IPS-NIHi7 (cell line): Measurements from ENCODE around the gene THOC2.
A peak's percentile ranks its signal among the peaks of the same experiment; 100 is the strongest.
"Not testable (repeated sequence)": the region's sequence is repeated elsewhere in the genome, so short reads cannot be mapped to it uniquely, and the experiment has no call there.

Experiments used
- DNase-seq: peaks from one replicate; pipeline ENCODE4 v3.0.0; 2012; ENCODE audit warnings: mixed read lengths; ENCODE audit errors: extremely low spot score

The THOC2 gene

DNA sequence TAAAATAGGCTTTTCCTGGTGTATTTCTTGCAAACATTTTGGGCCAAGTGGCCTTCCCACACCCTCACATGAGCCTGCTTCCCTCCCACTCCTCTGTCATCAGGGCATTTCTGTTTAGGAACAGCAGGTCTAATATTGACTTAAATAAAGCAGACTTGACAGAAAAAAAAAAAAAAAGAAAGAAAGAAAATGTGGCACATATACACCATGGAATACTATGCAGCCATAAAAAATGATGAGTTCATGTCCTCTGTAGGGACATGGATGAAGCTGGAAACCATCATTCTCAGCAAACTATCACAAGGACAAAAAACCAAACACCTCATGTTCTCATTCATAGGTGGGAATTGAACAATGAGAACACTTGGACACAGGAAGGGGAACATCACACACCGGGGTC lies 2.3 kb upstream of the THOC2 start:
- not testable (repeated sequence) for DNase-seq

DNA sequence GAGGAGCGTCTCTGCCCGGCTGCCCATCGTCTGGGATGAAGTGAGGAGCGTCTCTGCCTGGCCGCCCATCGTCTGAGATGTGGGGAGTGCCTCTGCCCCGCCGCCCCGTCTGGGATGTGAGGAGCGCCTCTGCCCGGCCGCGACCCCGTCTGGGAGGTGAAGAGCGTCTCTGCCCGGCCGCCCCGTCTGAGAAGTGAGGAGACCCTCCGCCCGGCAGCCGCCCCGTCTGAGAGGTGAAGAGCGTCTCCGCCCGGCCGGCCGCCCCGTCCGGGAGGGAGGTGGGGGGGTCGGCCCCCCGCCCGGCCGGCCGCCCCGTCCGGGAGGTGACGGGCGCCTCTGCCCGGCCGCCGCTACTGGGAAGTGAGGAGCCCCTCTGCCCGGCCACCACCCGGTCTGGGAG lies 1.2 kb upstream of the THOC2 start:
- not testable (repeated sequence) for DNase-seq

DNA sequence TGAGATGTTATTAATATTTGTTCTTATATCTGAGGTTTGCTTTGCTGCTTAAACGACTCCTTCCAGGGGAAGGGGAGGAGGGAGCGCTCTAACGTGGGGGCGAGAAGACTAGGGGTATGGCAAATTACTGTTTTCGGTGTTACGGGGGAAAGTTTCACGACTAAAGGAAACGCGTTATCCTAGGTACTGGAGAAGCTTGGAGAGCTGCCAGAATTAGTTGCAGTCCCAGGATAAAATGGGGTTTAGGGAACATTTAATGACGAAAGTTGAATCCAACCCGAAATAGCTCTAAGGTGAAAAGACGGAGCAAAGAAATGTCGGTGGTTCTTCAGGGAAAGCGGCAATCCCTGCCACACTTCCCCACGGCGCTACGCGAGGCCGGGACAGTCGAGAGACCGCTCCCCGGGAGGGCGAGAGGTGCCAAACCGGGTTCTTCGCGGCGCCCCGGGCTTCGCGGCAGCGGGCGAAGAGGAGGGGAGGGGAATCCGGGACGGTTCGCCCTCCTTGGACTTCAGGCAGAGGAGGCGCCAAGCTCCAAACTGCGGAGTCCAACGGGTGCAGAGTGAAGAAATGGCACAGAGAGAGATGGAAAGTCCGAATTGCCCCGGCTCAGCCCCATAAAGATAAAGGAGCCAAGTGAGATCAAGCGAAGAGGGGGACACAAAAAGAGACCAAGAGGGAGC lies 724 bp downstream of the THOC2 start:
- peak; percentile 15 for DNase-seq

DNA sequence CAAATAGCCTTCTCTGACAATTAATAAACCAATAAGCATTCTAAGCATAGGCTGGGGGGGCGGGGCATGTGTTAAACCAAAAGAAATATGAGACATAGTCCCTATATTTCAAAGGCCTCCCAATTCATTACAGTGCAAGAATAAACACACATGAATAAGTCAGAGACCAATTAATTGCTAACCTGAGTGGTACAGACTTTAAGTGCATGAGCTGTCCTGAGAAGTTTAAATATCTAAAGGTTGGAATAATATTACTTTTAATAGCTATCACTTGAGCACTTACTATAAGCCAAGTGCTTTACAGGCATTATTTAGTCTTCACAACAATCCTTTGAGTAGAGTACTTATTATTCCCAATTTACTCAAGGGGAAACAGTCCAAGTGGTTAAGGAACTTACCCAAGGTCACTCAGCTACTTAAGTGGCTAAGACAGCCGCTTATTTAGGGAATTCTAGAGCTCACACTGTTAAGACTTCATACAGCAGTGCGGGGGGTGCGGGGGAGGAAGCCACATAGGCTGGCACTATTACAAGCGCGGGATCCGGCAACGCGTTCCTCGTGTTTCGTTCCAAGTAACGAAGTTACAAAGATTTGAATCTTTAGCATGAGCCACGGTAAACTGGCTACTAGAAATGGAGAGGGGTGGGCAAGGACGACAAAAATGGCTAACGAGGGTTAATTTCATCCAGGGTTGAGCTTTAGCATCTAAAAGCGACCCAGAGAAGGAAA lies 1.4 kb downstream of the THOC2 start:
- peak; percentile 13 for DNase-seq

DNA sequence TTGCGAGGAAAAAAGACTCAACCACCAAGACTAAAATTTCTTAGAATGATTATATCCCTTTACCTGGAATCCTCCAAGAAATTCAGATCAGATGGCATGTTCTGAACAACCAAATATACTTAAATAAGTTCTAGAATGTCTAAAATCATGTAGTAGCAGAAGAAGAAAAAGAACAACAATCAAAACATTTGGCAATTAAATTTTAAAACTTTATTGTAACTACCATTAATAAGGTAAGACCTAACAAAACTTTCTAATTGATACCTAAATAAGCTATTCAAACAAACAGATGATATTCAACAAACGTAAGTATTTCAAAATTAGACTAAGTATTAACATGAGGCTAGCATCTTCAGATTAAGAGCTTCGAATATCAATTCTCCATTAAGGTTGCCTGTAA lies 4.3 kb downstream of the THOC2 start:
- DNase-seq: no peak

DNA sequence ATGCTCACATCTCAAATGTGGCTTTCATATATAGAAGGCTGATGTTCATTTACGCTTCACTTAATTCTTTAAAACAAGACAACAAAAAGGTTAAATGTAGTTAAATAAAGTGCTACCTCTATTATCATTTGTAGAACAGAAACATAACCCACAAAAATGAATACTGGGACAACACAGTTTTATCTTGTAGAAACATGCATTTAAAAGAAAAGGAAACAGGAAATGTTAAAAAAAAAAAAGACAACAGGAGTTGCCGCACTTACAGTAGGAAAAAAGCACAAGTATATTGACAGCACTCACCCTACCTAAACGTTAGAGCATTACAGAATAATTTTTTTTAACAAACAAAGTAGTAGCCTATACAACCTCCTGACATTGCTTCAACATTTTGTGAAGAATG lies 4.8 kb downstream of the THOC2 start:
- DNase-seq: no peak

DNA sequence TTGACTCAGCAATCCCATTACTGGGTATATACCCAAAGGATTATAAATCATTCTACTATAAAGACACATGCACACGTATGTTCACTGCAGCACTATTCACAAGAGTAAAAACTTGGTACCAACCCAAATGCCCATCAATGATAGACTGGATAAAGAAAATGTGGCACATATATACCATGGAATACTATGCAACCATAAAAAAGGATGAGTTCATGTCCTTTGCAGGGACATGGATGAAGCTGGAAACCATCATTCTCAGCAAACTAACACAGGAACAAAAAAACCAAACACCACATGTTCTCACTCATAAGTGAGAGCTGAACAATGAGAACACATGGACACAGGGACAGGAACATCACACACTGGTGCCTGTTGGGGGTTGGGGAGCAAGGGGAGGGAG lies 10.7 kb downstream of the THOC2 start:
- not testable (repeated sequence) for DNase-seq

DNA sequence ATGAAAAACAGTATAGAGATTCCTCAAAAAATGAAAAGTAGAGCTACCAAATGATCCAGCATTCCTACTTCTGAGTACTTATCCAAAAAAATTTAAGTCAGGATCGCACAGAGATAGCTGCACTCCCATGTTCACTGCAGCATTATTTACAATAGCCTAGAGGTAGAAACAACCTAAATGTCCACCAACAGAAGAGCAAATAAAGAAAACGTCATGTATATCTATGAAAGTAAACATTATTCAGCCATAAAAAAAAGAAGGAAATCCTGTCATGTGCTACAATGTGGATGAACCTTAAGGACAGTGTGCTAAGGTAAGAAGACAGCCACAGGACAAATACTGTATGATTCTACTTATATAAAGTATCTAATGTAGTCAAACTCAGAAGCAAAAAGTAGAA lies 12.4 kb downstream of the THOC2 start:
- DNase-seq: no peak

DNA sequence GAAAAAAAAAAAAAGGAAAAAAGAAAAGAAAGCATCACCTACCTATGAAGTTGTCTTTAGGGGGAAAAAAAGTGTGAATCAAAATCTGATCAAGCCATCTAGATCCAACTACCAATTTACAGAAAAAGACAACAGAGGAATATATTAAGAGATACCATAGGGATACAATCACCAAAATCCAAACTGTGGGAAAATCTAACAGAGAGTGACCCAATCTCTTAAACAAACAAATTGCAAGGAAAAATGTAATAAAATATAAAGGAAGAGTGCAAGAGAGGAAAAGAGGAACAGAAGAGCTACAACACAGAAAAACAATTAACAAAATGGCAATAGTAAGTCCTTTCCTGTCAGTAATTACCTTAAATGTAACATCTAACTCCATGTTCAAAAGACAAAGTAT lies 19.0 kb downstream of the THOC2 start:
- DNase-seq: no peak

DNA sequence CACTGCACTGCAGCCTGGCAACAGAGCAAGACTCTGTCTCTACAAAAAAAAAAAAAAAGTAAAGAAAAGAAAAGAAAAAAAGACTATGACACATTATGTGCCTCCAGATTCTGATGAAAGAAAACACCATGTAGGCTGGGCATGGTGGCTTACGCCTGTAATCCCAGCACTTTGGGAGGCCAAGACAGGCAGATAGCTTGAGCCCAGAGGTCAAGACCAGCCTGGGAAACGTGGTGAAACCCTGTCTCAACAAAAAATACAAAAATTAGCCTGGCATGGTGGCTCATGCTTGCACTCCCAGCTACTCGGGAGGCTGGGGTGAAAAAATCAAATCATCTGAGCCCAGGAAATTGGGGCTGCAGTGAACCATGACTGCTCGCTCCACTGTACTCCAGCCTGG lies 19.4 kb downstream of the THOC2 start:
- no peak for DNase-seq

DNA sequence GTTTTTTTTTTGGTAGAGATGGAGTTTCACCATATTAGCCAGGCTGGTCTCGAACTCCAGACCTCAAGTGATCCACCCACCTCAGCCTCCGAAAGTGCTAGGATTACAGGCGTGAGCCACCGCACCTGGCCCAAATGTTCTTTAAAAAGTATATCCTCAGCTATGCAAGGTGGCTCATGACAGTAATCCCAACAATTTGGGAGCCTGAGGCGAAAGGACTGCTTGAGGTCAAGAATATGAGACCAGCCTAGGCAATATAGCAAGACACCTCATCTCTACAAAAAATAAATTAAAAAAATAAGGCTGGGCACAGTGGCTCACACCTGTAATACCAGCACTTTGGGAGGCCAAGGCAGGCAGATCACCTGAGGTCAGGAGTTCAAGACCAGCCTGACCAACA lies 21.7 kb downstream of the THOC2 start:
- DNase-seq: not testable (repeated sequence)

DNA sequence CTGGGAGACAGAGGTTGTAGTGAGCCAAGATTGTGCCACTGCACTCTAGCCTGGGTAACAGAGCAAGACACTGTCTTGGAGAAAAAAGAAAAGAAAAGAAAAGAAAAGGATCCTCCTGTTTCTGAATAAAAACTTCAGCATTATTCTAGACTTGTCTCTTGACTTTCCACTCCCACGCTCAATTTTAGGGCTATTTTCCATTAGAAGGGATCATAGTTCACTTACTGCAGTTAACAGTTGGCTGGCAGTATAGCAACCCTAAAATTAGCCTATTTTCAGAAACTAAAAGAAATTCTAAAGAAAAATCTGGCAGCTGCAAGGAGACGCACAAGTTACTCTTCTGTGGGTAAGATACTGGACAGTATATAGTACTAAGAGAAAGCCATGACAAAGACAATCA lies 28.1 kb downstream of the THOC2 start:
- DNase-seq: no peak

DNA sequence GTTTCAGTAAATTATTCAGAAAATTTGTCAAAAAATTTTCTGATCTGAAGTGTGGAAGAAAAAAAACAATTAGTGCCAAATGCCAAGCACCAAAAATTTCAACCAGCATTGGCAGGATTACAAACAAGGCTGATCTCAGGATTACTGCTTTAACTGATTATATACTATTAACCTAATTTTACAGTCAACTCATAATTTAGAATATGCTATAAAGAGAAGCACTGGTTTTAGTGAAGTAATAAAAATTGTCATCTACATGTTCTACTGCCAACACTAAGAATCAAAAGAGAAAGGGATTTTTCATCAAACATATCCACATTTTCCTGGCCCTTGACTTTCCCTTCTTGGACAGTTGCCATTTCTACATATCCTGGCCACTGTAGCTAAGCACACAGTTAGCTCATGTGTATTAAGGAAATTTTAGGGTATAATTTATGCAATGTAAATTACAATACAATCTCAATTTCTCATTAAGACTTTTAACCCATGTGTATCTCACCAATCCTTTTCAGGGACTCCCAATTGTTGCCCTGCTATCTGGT lies 33.8 kb downstream of the THOC2 start:
- no peak for DNase-seq

DNA sequence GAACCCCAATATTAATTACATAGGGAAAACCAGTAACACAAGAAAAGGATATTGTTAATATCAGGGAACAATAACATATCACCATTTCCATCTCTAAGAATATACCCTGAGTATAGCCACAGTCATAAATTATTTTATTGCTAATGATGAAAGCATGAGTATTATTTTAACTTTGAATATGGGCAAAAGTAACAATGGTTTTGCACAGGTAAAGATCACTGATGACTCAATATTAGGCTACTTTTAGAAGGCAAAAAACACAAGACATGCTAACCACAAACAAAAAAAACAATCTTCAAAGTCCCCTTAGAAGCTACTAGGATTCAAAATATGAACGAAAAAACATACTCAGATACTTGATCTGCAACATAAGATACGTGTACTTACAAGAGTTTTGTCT lies 36.5 kb downstream of the THOC2 start:
- DNase-seq: no peak

DNA sequence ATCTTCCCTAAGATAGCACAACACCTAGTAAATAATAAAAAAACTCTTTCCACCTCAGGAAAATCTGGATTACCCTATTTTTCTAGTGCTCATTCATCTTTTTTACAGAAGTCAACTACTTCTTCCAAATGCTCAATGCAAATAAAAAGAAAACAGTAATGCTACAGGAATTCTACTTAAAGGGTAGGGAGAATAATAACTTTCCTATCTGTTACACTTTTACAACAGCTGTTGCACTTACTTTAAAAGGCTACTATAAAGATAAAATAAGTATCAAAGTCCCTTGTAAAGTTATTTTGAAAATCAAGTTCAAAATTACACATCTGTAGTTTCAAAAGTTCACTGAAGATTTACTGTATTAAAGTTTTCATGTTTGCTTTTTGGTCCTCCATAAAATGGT lies 37.6 kb downstream of the THOC2 start:
- DNase-seq: no peak

DNA sequence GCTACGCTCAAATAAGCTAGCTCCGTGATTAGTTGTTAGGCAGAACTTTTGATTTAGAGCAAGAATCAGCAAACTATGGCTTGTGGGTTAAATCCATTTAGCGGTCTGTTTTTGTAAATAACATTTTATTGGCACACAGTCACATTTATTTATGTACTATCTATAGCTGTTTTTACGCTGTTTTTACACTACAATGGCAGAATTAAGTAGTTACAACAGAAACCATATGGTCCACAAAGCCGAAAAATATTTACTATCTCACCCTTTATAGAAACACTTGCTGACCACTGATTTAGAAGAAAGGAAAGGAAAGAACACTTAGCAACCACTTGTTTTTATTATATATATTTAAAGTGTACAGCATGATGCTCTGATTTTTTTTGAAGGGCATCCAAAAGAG lies 41.1 kb downstream of the THOC2 start:
- no peak for DNase-seq

DNA sequence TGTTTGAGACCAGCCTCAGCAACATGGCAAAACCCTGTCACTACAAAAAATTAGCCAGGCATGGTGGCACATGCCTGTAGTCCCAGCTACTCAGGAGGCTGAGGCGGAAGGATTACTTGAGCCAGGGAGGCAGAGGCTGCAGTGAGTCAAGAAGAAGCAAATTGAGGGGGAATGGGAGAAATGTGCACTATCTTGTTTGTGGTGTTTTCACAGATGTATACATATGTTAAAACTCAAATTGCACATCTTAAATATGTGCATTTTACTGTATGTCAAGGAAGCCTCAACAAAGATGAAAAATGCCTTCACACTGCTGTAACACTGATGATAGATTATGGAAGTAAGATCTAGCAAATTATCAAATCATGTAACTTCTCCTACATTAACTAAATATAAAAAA lies 44.3 kb downstream of the THOC2 start:
- DNase-seq: no peak

DNA sequence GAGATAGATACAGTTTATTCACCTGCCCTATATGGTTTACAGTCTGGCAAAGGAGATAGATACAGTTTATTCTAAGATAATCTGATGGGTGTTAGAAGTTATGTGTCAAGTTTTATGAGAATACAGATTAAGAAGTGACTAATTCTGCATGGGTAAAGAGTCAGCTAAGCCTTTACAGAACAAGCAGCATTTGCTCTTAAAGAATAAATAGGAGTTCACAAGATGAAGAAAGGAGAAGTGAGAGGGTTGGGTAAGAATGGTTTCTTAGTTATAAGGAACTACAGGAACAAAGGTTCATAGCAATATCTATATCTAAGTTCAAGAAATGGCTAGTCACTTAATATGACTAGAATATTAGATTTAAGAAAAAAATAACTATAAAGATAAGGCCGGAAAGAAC lies 47.6 kb downstream of the THOC2 start:
- no peak for DNase-seq

DNA sequence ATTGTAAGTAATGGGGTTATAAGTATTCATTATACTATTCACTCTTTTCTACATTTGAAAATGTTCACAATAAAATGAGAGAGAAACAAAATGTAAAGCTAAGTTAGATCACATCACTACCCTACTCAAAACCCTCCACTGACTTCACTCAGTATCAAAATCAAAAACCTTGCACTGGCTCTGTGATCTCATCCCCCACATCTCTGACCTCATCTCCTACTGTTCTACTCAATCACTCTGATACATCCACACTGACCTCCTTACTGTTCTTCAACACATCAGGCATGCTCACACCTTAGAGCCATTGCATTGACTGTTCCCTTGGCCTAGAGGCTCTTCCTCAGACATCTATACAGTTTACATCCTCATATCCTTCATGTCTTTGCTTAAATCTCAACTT lies 50.7 kb downstream of the THOC2 start:
- no peak for DNase-seq

DNA sequence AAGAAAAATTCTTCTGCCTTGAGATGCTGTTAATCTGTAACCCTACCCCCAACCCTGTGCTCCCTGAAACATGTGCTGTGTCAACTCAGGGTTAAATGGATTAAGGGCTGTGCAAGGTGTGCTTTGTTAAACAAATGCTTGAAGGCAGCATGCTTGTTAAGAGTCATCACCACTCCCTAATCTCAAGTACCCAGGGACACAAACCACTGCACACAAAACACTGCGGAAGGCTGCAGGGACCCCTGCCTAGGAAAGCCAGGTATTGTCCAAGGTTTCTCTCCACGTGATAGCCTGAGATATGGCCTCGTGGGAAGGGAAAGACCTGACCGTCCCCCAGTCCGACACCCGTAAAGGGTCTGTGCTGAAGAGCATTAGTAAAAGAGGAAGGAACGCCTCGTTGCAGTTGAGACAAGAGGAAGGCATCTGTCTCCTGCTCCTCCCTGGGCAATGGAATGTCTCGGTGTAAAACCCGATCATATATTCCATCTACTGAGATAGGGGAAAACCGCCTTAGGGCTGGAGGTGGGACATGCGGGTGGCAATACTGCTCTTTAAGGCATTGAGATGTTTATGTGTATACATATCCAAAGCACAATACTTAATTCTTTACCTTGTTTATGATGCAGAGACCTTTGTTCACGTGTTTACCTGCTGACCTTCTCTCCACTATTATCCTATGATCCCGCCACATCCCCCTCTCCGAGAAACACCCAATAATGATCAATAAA lies 53.0 kb downstream of the THOC2 start:
- not testable (repeated sequence) for DNase-seq

DNA sequence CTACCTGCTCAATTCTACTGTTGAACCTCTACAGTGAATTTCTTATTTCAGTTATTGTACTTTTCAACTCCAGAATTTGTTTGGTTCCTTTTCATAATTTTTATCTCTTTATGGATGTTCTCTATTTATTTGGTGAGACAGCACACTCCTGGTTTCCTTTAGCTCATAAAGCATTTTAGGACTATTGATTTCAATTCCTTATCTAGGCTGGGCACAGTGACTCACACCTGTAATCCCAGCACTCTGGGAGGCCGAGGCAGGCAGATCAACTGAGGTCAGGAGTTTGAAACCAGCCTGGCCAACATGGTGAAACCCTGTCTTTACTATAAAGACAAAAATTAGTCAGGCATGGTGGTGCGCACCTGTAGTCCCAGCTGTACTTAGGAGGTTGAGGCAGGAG lies 57.7 kb downstream of the THOC2 start:
- DNase-seq: no peak

DNA sequence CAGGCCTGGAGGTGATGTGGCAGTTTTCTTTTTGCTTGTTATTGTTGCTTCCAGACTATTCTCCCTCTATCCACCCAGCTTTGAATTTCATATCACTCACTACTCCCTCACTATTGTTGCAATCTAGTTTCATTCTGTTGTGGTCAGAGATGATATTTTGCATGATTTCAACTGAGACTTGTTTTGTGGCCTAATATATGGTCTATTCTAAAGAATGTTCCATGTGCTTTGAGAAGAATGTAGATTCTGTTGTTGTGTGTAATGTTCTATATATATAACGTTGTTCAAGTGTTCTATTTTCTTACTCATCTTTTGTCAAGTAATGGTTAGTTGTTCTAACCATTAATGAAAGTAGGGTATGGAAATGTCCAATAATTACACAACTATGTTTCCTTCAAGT lies 59.0 kb downstream of the THOC2 start:
- no peak for DNase-seq

DNA sequence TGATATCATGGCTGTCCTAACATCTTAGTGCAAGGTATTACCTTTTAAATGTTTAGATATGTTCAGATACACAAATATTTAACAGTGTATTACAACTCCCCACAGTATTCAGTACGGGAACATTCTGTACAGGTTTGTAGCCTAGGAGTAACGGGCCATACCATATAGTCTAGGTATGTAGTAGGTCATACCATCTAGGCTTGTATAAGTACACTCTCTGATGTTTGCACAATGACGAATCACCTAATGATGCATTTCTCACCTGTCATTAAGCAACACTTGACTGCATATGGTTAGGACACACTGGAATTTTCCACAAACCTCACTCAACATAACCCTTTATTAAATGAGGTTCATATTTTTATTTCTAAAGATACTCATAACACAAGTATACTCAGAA lies 67.7 kb downstream of the THOC2 start:
- DNase-seq: no peak
